Hepatocyte (in vitro differentiated cells): Measurements from ENCODE around the gene ALKBH4. TPM values are rescaled to one million over a fixed set of nuclear protein-coding genes. Genes with fewer than 3 reads are reported as not detected.
"Not testable (repeated sequence)": the region's sequence is repeated elsewhere in the genome, so short reads cannot be mapped to it uniquely, and the experiment has no call there.

Source experiments
- DNase-seq: peaks from one replicate; pipeline ENCODE4 v3.0.0-alpha.2; 2016; ENCODE audit warnings: low spot score
- H2AFZ ChIP-seq: fragments of 200-600 bp; sonication (generic); 2 replicates; pipeline ENCODE4 v1.6.0; 2016; ENCODE audit warnings: antibody characterized with exemption, mild to moderate bottlenecking
- H3K27ac ChIP-seq: fragments of 200-600 bp; sonication (generic); 2 replicates; pipeline ENCODE4 v1.5.1; 2016; ENCODE audit warnings: mild to moderate bottlenecking
- H3K27me3 ChIP-seq: fragments of 200-600 bp; sonication (generic); 2 replicates; pipeline ENCODE4 v1.6.1; 2016
- H3K36me3 ChIP-seq: fragments of 200-600 bp; sonication (generic); replicated peaks from 2 replicates; pipeline ENCODE4 v1.5.1; 2016; ENCODE audit warnings: low read depth; ENCODE audit not compliant: insufficient read depth
- H3K4me1 ChIP-seq: fragments of 200-600 bp; sonication (generic); 2 replicates; pipeline ENCODE4 v1.5.1; 2016; ENCODE audit warnings: mild to moderate bottlenecking, moderate library complexity; ENCODE audit not compliant: insufficient read depth
- H3K4me2 ChIP-seq: fragments of 200-600 bp; sonication (generic); 2 replicates; pipeline ENCODE4 v1.6.0; 2016
- H3K4me3 ChIP-seq: fragments of 200-600 bp; sonication (generic); 2 replicates; pipeline ENCODE4 v1.5.1; 2016; ENCODE audit warnings: mild to moderate bottlenecking
- H3K79me2 ChIP-seq: fragments of 200-600 bp; sonication (generic); 2 replicates; pipeline ENCODE4 v1.6.0; 2017; ENCODE audit warnings: mild to moderate bottlenecking
- H3K9me2 ChIP-seq: fragments of 200-600 bp; sonication (generic); replicated peaks from 2 replicates; pipeline ENCODE4 v1.6.0; 2017; ENCODE audit warnings: mild to moderate bottlenecking; ENCODE audit not compliant: insufficient read depth
- H3K9me3 ChIP-seq: fragments of 200-600 bp; sonication (generic); 2 replicates; pipeline ENCODE4 v1.5.1; 2016; ENCODE audit warnings: low read depth, mild to moderate bottlenecking
- H4K20me1 ChIP-seq: fragments of 200-600 bp; sonication (generic); 2 replicates; pipeline ENCODE4 v1.6.0; 2016; ENCODE audit warnings: mild to moderate bottlenecking; ENCODE audit not compliant: insufficient read depth, poor library complexity, severe bottlenecking
- EZH2 ChIP-seq: fragments of 200-600 bp; sonication (generic); IDR thresholded peaks from 2 replicates; pipeline ENCODE4 v1.6.1; 2016; ENCODE audit warnings: antibody characterized with exemption, mild to moderate bottlenecking, borderline replicate concordance
- EZH2phosphoT487 ChIP-seq: fragments of 200-600 bp; sonication (generic); IDR thresholded peaks from one replicate; pipeline ENCODE4 v1.6.1; 2018; ENCODE audit warnings: antibody characterized with exemption, mild to moderate bottlenecking, low read depth, moderate library complexity; ENCODE audit not compliant: unreplicated experiment, severe bottlenecking
- WGBS: methylation state at CpG from one replicate; pipeline ENCODE4 v1.1.6; 2016; ENCODE audit warnings: low lambda C conversion rate; ENCODE audit errors: missing lambda C conversion rate; 5-methylcytosine and 5-hydroxymethylcytosine counted together
- polyA plus RNA-seq: library from polyadenylated mRNA; unstranded; fragments of >200 nt; fragmentation: Nextera tagmentation; extraction: Ambion mirVana; gene quantifications from 2 replicates; pipeline ENCODE4 v1.2.1, GENCODE V29; 2016
- total RNA-seq: library from RNA; depleted of rRNA; stranded (reverse); fragments of >200 nt; gene quantifications from 2 replicates; pipeline ENCODE4 v1.2.3, GENCODE V29; 2014
- TF ChIP-seq, protein P1 (sequence below): fragments of 200-600 bp; sonication (generic); IDR thresholded peaks from 2 replicates; pipeline ENCODE4 v1.5.1; 2016; ENCODE audit warnings: antibody characterized with exemption, mild to moderate bottlenecking; ENCODE audit not compliant: poor library complexity

ALKBH4 gene
- total and polyA plus RNA-seq, 2 experiments from 2014 or later = 13.3 to 15.8 TPM

DNA sequence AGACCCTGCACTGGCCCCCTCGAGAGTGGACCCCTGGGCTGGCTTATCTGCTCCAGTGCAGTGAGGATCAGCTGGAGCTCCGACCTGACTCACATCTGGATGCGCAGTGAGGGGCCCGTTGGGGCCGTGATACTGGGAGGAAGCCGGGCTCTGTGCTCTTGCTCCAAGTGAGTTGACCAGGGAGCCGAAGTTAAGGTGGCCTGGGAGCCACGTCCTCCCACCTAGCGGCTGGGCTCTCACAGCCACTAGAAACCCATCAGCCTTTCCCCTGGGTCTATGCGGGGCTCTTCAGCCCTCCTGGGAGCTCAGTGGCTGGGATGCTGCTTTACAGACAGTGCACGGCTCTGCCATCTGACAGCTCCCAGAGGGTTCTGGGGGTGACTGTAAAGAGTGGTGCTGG, 9.1 kb downstream of the ALKBH4 start:
- Histone ChIP-seq H3K79me2 (no peaks in the 10 kb centered on the region), H2AFZ (no peak overlapping the region), H3K36me3 (no peaks in the 10 kb centered on the region), H3K9me2 (no peaks in the 10 kb centered on the region), H3K9me3 (no peaks in the 10 kb centered on the region), H3K27ac (no peak overlapping the region), H4K20me1 (no peaks in the 10 kb centered on the region), H3K4me1 (no peaks in the 10 kb centered on the region), H3K4me2 (no peak overlapping the region), H3K27me3 (no peaks in the 10 kb centered on the region), H3K4me3 (no peak overlapping the region)
- TF ChIP-seq, protein P1, sequence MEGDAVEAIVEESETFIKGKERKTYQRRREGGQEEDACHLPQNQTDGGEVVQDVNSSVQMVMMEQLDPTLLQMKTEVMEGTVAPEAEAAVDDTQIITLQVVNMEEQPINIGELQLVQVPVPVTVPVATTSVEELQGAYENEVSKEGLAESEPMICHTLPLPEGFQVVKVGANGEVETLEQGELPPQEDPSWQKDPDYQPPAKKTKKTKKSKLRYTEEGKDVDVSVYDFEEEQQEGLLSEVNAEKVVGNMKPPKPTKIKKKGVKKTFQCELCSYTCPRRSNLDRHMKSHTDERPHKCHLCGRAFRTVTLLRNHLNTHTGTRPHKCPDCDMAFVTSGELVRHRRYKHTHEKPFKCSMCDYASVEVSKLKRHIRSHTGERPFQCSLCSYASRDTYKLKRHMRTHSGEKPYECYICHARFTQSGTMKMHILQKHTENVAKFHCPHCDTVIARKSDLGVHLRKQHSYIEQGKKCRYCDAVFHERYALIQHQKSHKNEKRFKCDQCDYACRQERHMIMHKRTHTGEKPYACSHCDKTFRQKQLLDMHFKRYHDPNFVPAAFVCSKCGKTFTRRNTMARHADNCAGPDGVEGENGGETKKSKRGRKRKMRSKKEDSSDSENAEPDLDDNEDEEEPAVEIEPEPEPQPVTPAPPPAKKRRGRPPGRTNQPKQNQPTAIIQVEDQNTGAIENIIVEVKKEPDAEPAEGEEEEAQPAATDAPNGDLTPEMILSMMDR = no peak
- no peak for TF ChIP-seq EZH2
- no peak for TF ChIP-seq EZH2phosphoT487
- no peak for DNase-seq
- 95% methylated on average over 11 of the region's 11 CpGs for WGBS

DNA sequence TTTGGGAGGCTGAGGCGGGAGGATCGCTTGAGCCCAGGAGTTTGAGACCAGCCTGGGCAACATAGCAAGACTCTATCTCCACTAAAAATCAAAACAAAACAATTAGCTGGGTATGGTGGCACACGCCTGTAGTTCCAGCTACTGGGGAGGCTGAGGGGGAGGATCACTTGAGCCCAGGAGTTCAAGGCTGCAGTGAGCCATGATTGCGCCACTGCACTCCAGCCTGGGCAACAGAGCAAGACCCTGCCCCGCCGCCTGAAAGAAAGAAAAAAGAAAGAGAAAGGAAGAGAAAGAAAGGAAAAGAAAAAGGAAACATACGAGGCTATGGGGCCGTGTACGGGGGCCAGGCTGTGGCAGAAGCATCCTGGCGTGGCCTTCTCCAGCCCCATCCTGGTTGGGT, 9.7 kb downstream of the ALKBH4 start:
- H3K79me2 ChIP-seq, H3K4me1 ChIP-seq, H3K4me2 ChIP-seq, DNase-seq, H3K36me3 ChIP-seq, H3K27ac ChIP-seq, H2AFZ ChIP-seq, H3K9me2 ChIP-seq, H3K9me3 ChIP-seq, H3K27me3 ChIP-seq, H4K20me1 ChIP-seq, H3K4me3 ChIP-seq: not testable (repeated sequence)
- 98% methylated on average over 10 of the region's 10 CpGs for WGBS

DNA sequence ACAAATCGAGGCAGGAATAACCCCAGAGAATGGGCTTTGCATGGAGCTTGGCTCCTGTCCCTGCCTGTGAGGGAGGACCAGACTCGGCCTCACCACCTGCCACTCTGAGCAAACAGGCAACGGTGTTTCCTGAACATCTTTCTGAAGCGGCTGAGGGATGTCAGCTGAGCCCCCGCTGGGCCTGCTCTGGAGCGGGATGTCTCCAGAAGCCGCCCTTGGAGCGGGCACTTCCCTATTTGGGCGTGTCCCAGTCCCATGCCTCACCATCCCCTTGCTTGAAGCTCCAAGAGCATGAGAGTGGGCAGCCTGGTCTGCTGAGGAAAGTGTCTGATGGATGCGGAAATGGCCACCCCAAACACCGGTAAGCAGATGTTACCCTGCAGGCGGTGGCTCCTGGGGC, 10.2 kb downstream of the ALKBH4 start:
- Histone ChIP-seq H3K9me3 (no peaks in the 10 kb centered on the region), H3K79me2 (no peaks in the 10 kb centered on the region), H4K20me1 (no peaks in the 10 kb centered on the region), H2AFZ (no peak overlapping the region), H3K36me3 (no peaks in the 10 kb centered on the region), H3K9me2 (no peaks in the 10 kb centered on the region), H3K4me2 (no peak overlapping the region), H3K4me1 (no peaks in the 10 kb centered on the region), H3K4me3 (no peak overlapping the region), H3K27ac (no peak overlapping the region), H3K27me3 (no peaks in the 10 kb centered on the region)
- 83% methylated on average over 12 of the region's 12 CpGs for WGBS
- DNase-seq = no peak
- TF ChIP-seq, protein P1 = no peak
- TF ChIP-seq EZH2 (no peak), EZH2phosphoT487 (no peak)

DNA sequence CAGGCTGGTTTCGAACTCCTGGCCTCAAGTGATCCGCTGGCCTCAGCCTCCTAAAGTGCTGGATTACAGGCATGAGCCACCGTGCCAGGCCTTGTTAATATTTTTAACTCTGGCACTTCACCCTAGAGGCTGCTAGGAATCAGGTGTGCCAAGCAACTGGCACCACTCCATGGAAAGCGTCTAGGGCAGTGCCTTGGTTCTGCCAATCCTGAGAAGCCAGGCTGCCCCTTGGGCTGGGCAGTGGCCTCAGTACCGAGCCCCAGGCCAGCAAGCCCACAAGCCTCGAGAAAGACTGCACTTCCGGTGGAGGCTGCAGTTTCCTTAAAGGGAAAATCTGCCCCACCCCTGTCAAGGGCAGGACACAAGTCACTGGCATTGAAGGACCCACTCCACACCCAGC, 11.3 kb downstream of the ALKBH4 start:
- H4K20me1 ChIP-seq = no peaks in the 10 kb centered on the region
- no peak overlapping the region for H3K27ac ChIP-seq
- 93% methylated on average over 7 of the region's 7 CpGs for WGBS
- TF ChIP-seq EZH2 (no peak), EZH2phosphoT487 (no peak)
- no peaks in the 10 kb centered on the region for H3K27me3 ChIP-seq
- no peak overlapping the region for H2AFZ ChIP-seq
- H3K4me1 ChIP-seq = no peaks in the 10 kb centered on the region
- H3K4me3 ChIP-seq = no peak overlapping the region
- no peaks in the 10 kb centered on the region for H3K36me3 ChIP-seq
- no peak overlapping the region for H3K4me2 ChIP-seq
- H3K9me2 ChIP-seq = no peaks in the 10 kb centered on the region
- no peaks in the 10 kb centered on the region for H3K79me2 ChIP-seq
- no peaks in the 10 kb centered on the region for H3K9me3 ChIP-seq
- DNase-seq = no peak
